AG09309 (cell line): ENCODE results near the gene NOL8.

Source experiments
- DNase-seq: peaks from one replicate; pipeline ENCODE4 v3.0.0-alpha.2; 2010; ENCODE audit warnings: low read depth
- H3K4me3 ChIP-seq: 2 replicates; pipeline ENCODE4 v1.5.1; 2011; ENCODE audit warnings: mild to moderate bottlenecking, low read depth, low read length, moderate library complexity; ENCODE audit not compliant: control insufficient read depth
- CTCF ChIP-seq: IDR thresholded peaks from 2 replicates; pipeline ENCODE4 v1.5.1; 2011; ENCODE audit warnings: mild to moderate bottlenecking, low read depth, low read length, inconsistent platforms; ENCODE audit not compliant: insufficient read depth, control insufficient read depth; ENCODE audit errors: missing control alignments

NOL8 gene

GRCh38 chr9:92265154-92265553, 60.0 kb downstream of the NOL8 start:
- DNase-seq = no peak
- H3K4me3 ChIP-seq = no peak overlapping the region
- TF ChIP-seq CTCF = no peak

- TF ChIP-seq CTCF = no peak
- H3K4me3 ChIP-seq = no peak overlapping the region
- DNase-seq = no peak
These were observed 62.0 kb downstream of the NOL8 start for GRCh38 chr9:92263131-92263530.

- no peak overlapping the region for H3K4me3 ChIP-seq
- no peak for TF ChIP-seq CTCF
- DNase-seq = no peak
These were observed 67.8 kb downstream of the NOL8 start for GRCh38 chr9:92257327-92257726.

- DNase-seq = no peak
- no peak overlapping the region for H3K4me3 ChIP-seq
- TF ChIP-seq CTCF = no peak
These were observed 70.5 kb downstream of the NOL8 start for GRCh38 chr9:92254381-92255337.

GRCh38 chr9:92253656-92254055, 71.5 kb downstream of the NOL8 start:
- no peak for TF ChIP-seq CTCF
- no peak overlapping the region for H3K4me3 ChIP-seq
- no peak for DNase-seq

GRCh38 chr9:92247981-92248380, 77.2 kb downstream of the NOL8 start:
- DNase-seq = no peak
- no peak for TF ChIP-seq CTCF
- H3K4me3 ChIP-seq = no peak overlapping the region
